ENCODE data around the gene ACIN1.
"Not testable (repeated sequence)": the region's sequence is repeated elsewhere in the genome, so short reads cannot be mapped to it uniquely, and the experiment has no call there.

The ACIN1 gene

GRCh38 chr14:23015618-23016017 lies 79.3 kb downstream of the ACIN1 start:
- TF ChIP-seq CTCF (IDR thresholded peaks at IDR 0.05; ENCODE audit: insufficient read depth, low read length, poor library complexity, severe bottlenecking) (no peak), EZH2phosphoT487 (conservative IDR thresholded peaks at IDR 0.05; ENCODE audit: low read length) (no peak)
- H2AFZ ChIP-seq (ENCODE audit: low read depth, low read length, severe bottlenecking) = no peak overlapping the region
- no peaks in the 10 kb centered on the region for H4K20me1 ChIP-seq (ENCODE audit: low read depth, low read length)
- H3K27me3 ChIP-seq (ENCODE audit: low read length) = no peaks in the 10 kb centered on the region
- no peaks in the 10 kb centered on the region for H3K79me2 ChIP-seq (ENCODE audit: insufficient read depth, low read length)
- H3K9me2 ChIP-seq (replicated peaks; ENCODE audit: insufficient read depth, low read length) = no peaks in the 10 kb centered on the region
- H3K4me2 ChIP-seq (ENCODE audit: low read depth, low read length, poor library complexity, severe bottlenecking) = no peak overlapping the region
- H3K27ac ChIP-seq (ENCODE audit: low read depth, low read length) = no peak overlapping the region
- no peak overlapping the region for H3K4me3 ChIP-seq (ENCODE audit: insufficient read depth, low read length, poor library complexity, severe bottlenecking)
- H3F3A ChIP-seq (ENCODE audit: insufficient read depth) = peaks cover 3% of the 10 kb centered on the region; the same call in 1 of the 2 replicates
- H3K9me3 ChIP-seq (ENCODE audit: insufficient read depth, low read length) = no peaks in the 10 kb centered on the region
- H3K36me3 ChIP-seq (ENCODE audit: low read length) = no peaks in the 10 kb centered on the region
- no peak overlapping the region for H3K9ac ChIP-seq (ENCODE audit: low read length)

GRCh38 chr14:23013749-23014054 lies 81.2 kb downstream of the ACIN1 start:
- peaks cover 22% of the 10 kb centered on the region for H3F3A ChIP-seq (ENCODE audit: insufficient read depth)
- H3K4me3 ChIP-seq (ENCODE audit: insufficient read depth, low read length, poor library complexity, severe bottlenecking); H3K36me3 ChIP-seq (ENCODE audit: low read length); H4K20me1 ChIP-seq (ENCODE audit: low read depth, low read length); H3K9me2 ChIP-seq (replicated peaks; ENCODE audit: insufficient read depth, low read length); H3K27ac ChIP-seq (ENCODE audit: low read depth, low read length); H3K4me2 ChIP-seq (ENCODE audit: low read depth, low read length, poor library complexity, severe bottlenecking); H3K27me3 ChIP-seq (ENCODE audit: low read length); H3K9ac ChIP-seq (ENCODE audit: low read length); H2AFZ ChIP-seq (ENCODE audit: low read depth, low read length, severe bottlenecking); H3K79me2 ChIP-seq (ENCODE audit: insufficient read depth, low read length); H3K9me3 ChIP-seq (ENCODE audit: insufficient read depth, low read length): not testable (repeated sequence)

GRCh38 chr14:23013054-23013748 lies 81.7 kb downstream of the ACIN1 start:
- H3K9me2 ChIP-seq (replicated peaks; ENCODE audit: insufficient read depth, low read length) = no peaks in the 10 kb centered on the region
- no peak overlapping the region for H3K4me2 ChIP-seq (ENCODE audit: low read depth, low read length, poor library complexity, severe bottlenecking)
- H3K36me3 ChIP-seq (ENCODE audit: low read length) = no peaks in the 10 kb centered on the region
- peaks cover 27% of the 10 kb centered on the region for H3F3A ChIP-seq (ENCODE audit: insufficient read depth)
- no peaks in the 10 kb centered on the region for H4K20me1 ChIP-seq (ENCODE audit: low read depth, low read length)
- no peaks in the 10 kb centered on the region for H3K9me3 ChIP-seq (ENCODE audit: insufficient read depth, low read length)
- TF ChIP-seq CTCF (IDR thresholded peaks at IDR 0.05; ENCODE audit: insufficient read depth, low read length, poor library complexity, severe bottlenecking) = no peak
- TF ChIP-seq EZH2phosphoT487 (conservative IDR thresholded peaks at IDR 0.05; ENCODE audit: low read length) = no peak
- H2AFZ ChIP-seq (ENCODE audit: low read depth, low read length, severe bottlenecking) = no peak overlapping the region
- H3K79me2 ChIP-seq (ENCODE audit: insufficient read depth, low read length) = no peaks in the 10 kb centered on the region
- no peak overlapping the region for H3K27ac ChIP-seq (ENCODE audit: low read depth, low read length)
- no peak overlapping the region for H3K4me3 ChIP-seq (ENCODE audit: insufficient read depth, low read length, poor library complexity, severe bottlenecking)
- no peaks in the 10 kb centered on the region for H3K27me3 ChIP-seq (ENCODE audit: low read length)
- no peak overlapping the region for H3K9ac ChIP-seq (ENCODE audit: low read length)

- Histone ChIP-seq H4K20me1 (ENCODE audit: low read depth, low read length) (no peaks in the 10 kb centered on the region), H3K36me3 (ENCODE audit: low read length) (no peaks in the 10 kb centered on the region), H3K27ac (ENCODE audit: low read depth, low read length) (peak within 1 kb of the TSS; percentile 81), H3K27me3 (ENCODE audit: low read length) (no peaks in the 10 kb centered on the region), H3K9me2 (replicated peaks; ENCODE audit: insufficient read depth, low read length) (no peaks in the 10 kb centered on the region), H3F3A (ENCODE audit: insufficient read depth) (peaks cover 39% of the 10 kb centered on the region), H3K79me2 (ENCODE audit: insufficient read depth, low read length) (no peaks in the 10 kb centered on the region), H3K9ac (ENCODE audit: low read length) (peak within 1 kb of the TSS; percentile 56), H3K9me3 (ENCODE audit: insufficient read depth, low read length) (no peaks in the 10 kb centered on the region), H3K4me3 (ENCODE audit: insufficient read depth, low read length, poor library complexity, severe bottlenecking) (peak within 1 kb of the TSS; percentile 55), H3K4me2 (ENCODE audit: low read depth, low read length, poor library complexity, severe bottlenecking) (peak within 1 kb of the TSS; percentile 94), H2AFZ (ENCODE audit: low read depth, low read length, severe bottlenecking) (peak within 1 kb of the TSS; percentile 98)
- TF ChIP-seq CTCF (IDR thresholded peaks at IDR 0.05; ENCODE audit: insufficient read depth, low read length, poor library complexity, severe bottlenecking) (no peak), EZH2phosphoT487 (conservative IDR thresholded peaks at IDR 0.05; ENCODE audit: low read length) (no peak)
Observed at GRCh38 chr14:23009939-23010726, 84.8 kb downstream of the ACIN1 start, which contains the start of gene C14orf93. Gene C14orf93, minus strand, starts transcription at chr14:23010143. Its CDS starts 11,120 bp downstream, at chr14:22999023.
